Measurements from ENCODE around the gene HOXA1.
"Not testable (repeated sequence)": the region's sequence is repeated elsewhere in the genome, so short reads cannot be mapped to it uniquely, and the experiment has no call there.

HOXA1 gene

DNA sequence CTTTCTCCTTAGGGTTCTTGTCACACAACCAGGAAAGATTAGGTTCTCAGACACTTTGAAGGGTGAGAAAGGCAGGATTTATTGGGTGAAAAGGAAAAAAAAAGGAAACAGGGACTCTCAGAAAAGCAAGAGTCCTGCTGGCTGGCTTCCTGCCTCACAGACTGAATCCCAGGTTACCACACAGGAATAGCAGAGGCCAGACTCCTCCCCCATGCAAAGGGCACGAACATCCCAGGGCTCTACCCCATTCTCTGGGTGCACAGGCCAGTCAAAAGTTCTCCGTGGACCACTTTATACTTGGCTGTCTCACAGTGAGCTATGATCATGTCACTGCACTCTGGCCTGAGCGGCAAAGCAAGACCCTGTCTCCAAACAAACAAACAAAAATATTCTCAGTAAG, 42.6 kb downstream of the HOXA1 start:
- Histone ChIP-seq H3K4me1 (ENCODE audit: control insufficient read depth, insufficient read depth, low read length, unreplicated experiment) (peaks cover 5% of the 10 kb centered on the region), H3K79me2 (ENCODE audit: control insufficient read depth, insufficient read depth, low read length, unreplicated experiment) (no peaks in the 10 kb centered on the region), H3K27ac (ENCODE audit: low read depth, low read length) (no peak overlapping the region), H3K27me3 (ENCODE audit: insufficient read depth, low read length) (no peaks in the 10 kb centered on the region), H3K36me3 (ENCODE audit: insufficient read depth, low read length) (no peaks in the 10 kb centered on the region), H3K4me3 (ENCODE audit: low read depth, low read length) (no peak overlapping the region), H2AFZ (ENCODE audit: low read length, unreplicated experiment) (peak overlapping the region; percentile 59)

DNA sequence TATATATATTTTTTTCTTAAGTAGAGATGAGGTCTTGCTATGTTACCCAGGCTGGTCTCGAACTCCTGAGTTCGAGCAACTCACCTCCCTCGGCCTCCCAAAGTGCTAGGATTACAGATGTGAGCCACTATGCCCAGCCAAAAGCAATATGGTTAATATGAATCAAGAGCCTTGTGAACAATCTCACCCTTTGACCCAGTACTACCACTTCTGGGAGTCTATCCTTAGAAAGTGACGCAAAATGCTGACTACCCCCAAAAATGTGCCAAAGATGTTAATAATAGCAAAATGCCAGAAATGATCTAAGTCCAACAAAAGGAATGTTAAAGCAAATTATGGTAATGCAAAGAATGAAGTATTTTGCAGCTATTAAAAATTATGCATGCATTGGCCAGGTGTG, 44.3 kb downstream of the HOXA1 start:
- Histone ChIP-seq H3K36me3 (ENCODE audit: insufficient read depth, low read length) (no peaks in the 10 kb centered on the region), H3K4me3 (ENCODE audit: low read depth, low read length) (no peak overlapping the region), H3K79me2 (ENCODE audit: control insufficient read depth, insufficient read depth, low read length, unreplicated experiment) (no peaks in the 10 kb centered on the region), H2AFZ (ENCODE audit: low read length, unreplicated experiment) (no peak overlapping the region), H3K4me1 (ENCODE audit: control insufficient read depth, insufficient read depth, low read length, unreplicated experiment) (peaks cover 14% of the 10 kb centered on the region), H3K27ac (ENCODE audit: low read depth, low read length) (no peak overlapping the region), H3K27me3 (ENCODE audit: insufficient read depth, low read length) (no peaks in the 10 kb centered on the region)

DNA sequence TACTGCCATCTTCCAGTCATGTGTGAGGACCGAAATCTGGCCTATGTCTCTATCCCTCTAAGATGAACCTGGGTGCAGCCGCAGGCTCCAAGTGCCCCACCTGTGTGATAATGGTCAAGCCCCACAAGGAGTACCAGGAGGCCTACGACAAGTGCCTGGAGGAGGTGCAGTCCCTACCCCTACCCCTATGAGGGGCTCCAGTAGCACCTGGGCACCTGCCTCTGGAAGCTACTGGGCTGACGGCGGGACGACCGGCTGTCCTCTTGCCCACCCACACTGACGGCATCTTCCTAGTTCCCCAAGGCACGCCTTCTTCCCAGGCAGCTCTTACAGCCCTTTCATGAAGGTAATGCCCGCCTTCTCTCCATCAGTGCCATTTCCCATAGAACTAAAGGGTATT, 47.4 kb downstream of the HOXA1 start:
- Histone ChIP-seq H3K79me2 (ENCODE audit: control insufficient read depth, insufficient read depth, low read length, unreplicated experiment) (no peaks in the 10 kb centered on the region), H3K36me3 (ENCODE audit: insufficient read depth, low read length) (no peaks in the 10 kb centered on the region), H3K4me3 (ENCODE audit: low read depth, low read length) (no peak overlapping the region), H3K27me3 (ENCODE audit: insufficient read depth, low read length) (no peaks in the 10 kb centered on the region), H3K27ac (ENCODE audit: low read depth, low read length) (no peak overlapping the region), H3K4me1 (ENCODE audit: control insufficient read depth, insufficient read depth, low read length, unreplicated experiment) (peaks cover 16% of the 10 kb centered on the region), H2AFZ (ENCODE audit: low read length, unreplicated experiment) (no peak overlapping the region)

DNA sequence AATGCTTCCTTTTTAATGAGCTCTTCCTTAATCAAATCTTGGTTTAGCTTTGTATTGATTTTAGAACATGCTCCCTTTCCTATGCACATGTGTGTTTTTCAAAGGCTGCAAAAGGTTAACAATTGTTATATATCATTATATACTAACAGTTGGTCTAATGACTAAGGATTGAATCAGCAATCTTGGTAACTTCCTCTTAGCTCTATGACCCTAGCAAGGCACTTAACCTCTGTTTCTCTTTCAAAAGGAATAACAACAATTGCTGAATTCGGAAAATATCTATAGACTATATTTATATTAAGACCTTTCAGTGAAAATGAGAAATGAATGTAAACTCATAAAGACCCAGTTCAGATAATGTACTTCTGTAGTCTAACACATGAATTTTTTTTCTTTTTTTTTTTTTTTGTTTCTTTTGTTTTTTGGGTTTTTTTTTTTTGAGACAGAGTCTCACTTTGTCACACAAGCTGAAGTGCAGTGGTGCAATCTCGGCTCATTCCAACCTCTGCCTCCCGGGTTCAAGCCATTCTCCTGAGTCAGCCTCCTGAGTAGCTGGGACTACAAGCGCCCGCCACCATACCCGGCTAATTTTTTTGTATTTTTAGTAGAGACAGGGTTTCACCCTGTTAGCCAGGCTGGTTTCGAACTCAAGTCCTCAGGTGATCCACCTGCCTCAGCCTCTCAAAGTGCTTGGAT, 48.8 kb downstream of the HOXA1 start:
- H3K36me3 ChIP-seq (ENCODE audit: insufficient read depth, low read length) = no peaks in the 10 kb centered on the region
- H3K27me3 ChIP-seq (ENCODE audit: insufficient read depth, low read length) = no peaks in the 10 kb centered on the region
- peaks cover 12% of the 10 kb centered on the region for H3K4me1 ChIP-seq (ENCODE audit: control insufficient read depth, insufficient read depth, low read length, unreplicated experiment)
- H3K4me3 ChIP-seq (ENCODE audit: low read depth, low read length) = peak overlapping the region; percentile 50; the same call in 1 of the 2 replicates
- H2AFZ ChIP-seq (ENCODE audit: low read length, unreplicated experiment) = no peak overlapping the region
- peak overlapping the region; percentile 91 for H3K27ac ChIP-seq (ENCODE audit: low read depth, low read length)
- no peaks in the 10 kb centered on the region for H3K79me2 ChIP-seq (ENCODE audit: control insufficient read depth, insufficient read depth, low read length, unreplicated experiment)

DNA sequence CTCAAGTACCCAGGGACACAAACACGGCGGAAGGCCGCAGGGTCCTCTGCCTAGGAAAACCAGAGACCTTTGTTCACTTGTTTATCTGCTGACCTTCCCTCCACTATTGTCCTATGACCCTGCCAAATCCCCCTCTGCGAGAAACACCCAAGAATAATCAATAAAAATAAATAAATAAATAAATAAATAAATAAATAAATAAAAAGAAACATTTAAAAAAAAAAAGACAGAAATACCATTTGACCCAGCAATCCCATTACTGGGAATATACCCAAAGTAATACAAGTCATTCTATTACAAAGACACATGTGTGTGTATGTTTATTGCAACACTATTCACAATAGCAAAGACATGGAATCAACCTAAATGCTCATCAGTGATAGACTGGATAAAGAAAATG, 49.8 kb downstream of the HOXA1 start:
- H3K79me2 ChIP-seq (ENCODE audit: control insufficient read depth, insufficient read depth, low read length, unreplicated experiment); H3K4me3 ChIP-seq (ENCODE audit: low read depth, low read length); H3K36me3 ChIP-seq (ENCODE audit: insufficient read depth, low read length); H3K27ac ChIP-seq (ENCODE audit: low read depth, low read length); H2AFZ ChIP-seq (ENCODE audit: low read length, unreplicated experiment); H3K27me3 ChIP-seq (ENCODE audit: insufficient read depth, low read length): not testable (repeated sequence)
- H3K4me1 ChIP-seq (ENCODE audit: control insufficient read depth, insufficient read depth, low read length, unreplicated experiment) = peaks cover 12% of the 10 kb centered on the region

DNA sequence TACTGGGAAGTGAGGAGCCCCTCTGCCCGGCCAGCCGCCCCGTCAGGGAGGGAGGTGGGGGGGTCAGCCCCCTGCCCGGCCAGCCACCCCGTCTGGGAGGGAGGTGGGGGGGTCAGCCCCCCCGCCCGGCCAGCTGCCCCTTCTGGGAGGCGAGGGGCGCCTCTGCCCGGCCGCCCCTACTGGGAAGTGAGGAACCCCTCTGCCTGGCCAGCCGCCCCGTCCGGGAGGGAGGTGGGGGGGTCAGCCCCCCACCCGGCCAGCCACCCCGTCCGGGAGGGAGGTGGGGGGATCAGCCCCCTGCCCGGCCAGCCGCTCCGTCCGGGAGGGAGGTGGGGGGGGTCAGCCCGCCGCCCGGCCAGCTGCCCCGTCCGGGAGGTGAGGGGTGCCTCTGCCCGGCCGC, 50.7 kb downstream of the HOXA1 start:
- H3K79me2 ChIP-seq (ENCODE audit: control insufficient read depth, insufficient read depth, low read length, unreplicated experiment); H3K27ac ChIP-seq (ENCODE audit: low read depth, low read length); H3K4me3 ChIP-seq (ENCODE audit: low read depth, low read length); H2AFZ ChIP-seq (ENCODE audit: low read length, unreplicated experiment); H3K27me3 ChIP-seq (ENCODE audit: insufficient read depth, low read length); H3K36me3 ChIP-seq (ENCODE audit: insufficient read depth, low read length): not testable (repeated sequence)
- peaks cover 12% of the 10 kb centered on the region for H3K4me1 ChIP-seq (ENCODE audit: control insufficient read depth, insufficient read depth, low read length, unreplicated experiment)

All from ACC112 (cell line).